GM19467 (cell line): ENCODE results near the gene GFER.

Experiments
- ATAC-seq: cut with Tn5 transposase; IDR thresholded peaks from one replicate; pipeline ENCODE4 v1.9.1; 2021; ENCODE audit warnings: mild to moderate bottlenecking, moderate library complexity; ENCODE audit not compliant: unreplicated experiment

Gene GFER

GRCh38 chr16:1974157-1975070 is 9.6 kb upstream of the GFER start:
- ATAC-seq = no peak

- no peak for ATAC-seq
Observed at GRCh38 chr16:1975432-1976215, 8.4 kb upstream of the GFER start.

- ATAC-seq = no peak
Observed at GRCh38 chr16:1976216-1976520, 7.8 kb upstream of the GFER start.

GRCh38 chr16:1976951-1977874 is 6.8 kb upstream of the GFER start:
- ATAC-seq = no peak

- ATAC-seq = no peak
Observed at GRCh38 chr16:1977875-1978268, 6.1 kb upstream of the GFER start.

- no peak for ATAC-seq
Observed at GRCh38 chr16:1978476-1979120, 5.4 kb upstream of the GFER start.

- no peak for ATAC-seq
Observed at GRCh38 chr16:1979271-1980029, 4.5 kb upstream of the GFER start.

GRCh38 chr16:1980030-1980769 is 3.8 kb upstream of the GFER start:
- ATAC-seq = no peak

GRCh38 chr16:1980770-1981087 is 3.3 kb upstream of the GFER start:
- no peak for ATAC-seq

GRCh38 chr16:1981398-1981836 is 2.6 kb upstream of the GFER start, which contains the start of gene NOXO1:
TSS of gene NOXO1 (minus strand) at chr16:1981469. CDS start at chr16:1981179, 290 bp downstream.
- no peak for ATAC-seq

- no peak for ATAC-seq
Observed at GRCh38 chr16:1982013-1982433, 2.0 kb upstream of the GFER start.

GRCh38 chr16:1982991-1983543 is 926 bp upstream of the GFER start:
- ATAC-seq = no peak

GRCh38 chr16:1984347-1985225 is 593 bp downstream of the GFER start:
- ATAC-seq = peak; percentile 4

GRCh38 chr16:1985466-1986150 is 1.6 kb downstream of the GFER start:
- ATAC-seq = no peak

- ATAC-seq = no peak
Observed at GRCh38 chr16:1987198-1987597, 3.2 kb downstream of the GFER start.

GRCh38 chr16:1989209-1990100 is 5.5 kb downstream of the GFER start, which contains the start of gene SYNGR3:
TSS of gene SYNGR3 (plus strand) at chr16:1989970. CDS start at chr16:1990103, 133 bp downstream.
- no peak for ATAC-seq
